H9 (cell line): ENCODE data around the gene XG. TPM values are rescaled to one million over a fixed set of nuclear protein-coding genes. Genes with fewer than 3 reads are reported as not detected.

Source experiments
- DNase-seq: peaks from one replicate; pipeline ENCODE4 v3.0.0-alpha.2; 2017
- H2AFZ ChIP-seq: one replicate; pipeline ENCODE4 v1.6.1; 2013; ENCODE audit warnings: mild to moderate bottlenecking, low read length, control low read depth, moderate library complexity
- H2AK5ac ChIP-seq: 2 replicates; pipeline ENCODE4 v1.6.1; 2013; ENCODE audit warnings: low read length, control low read depth, mixed read lengths; ENCODE audit not compliant: insufficient read length
- H2BK120ac ChIP-seq: one replicate; pipeline ENCODE4 v1.6.1; 2013; ENCODE audit warnings: low read depth, mild to moderate bottlenecking, low read length, control low read depth, inconsistent platforms; ENCODE audit not compliant: poor library complexity, severe bottlenecking
- H2BK12ac ChIP-seq: 2 replicates; pipeline ENCODE4 v1.6.1; 2013; ENCODE audit warnings: low read length, control low read depth, mixed read lengths, low read depth; ENCODE audit not compliant: insufficient read length
- H2BK15ac ChIP-seq: 2 replicates; pipeline ENCODE4 v1.6.1; 2013; ENCODE audit warnings: low read depth, low read length, control low read depth
- H2BK20ac ChIP-seq: one replicate; pipeline ENCODE4 v1.6.1; 2013; ENCODE audit warnings: low read depth, mild to moderate bottlenecking, low read length, control low read depth, inconsistent platforms; ENCODE audit not compliant: poor library complexity, severe bottlenecking
- H2BK5ac ChIP-seq: 2 replicates; pipeline ENCODE4 v1.6.1; 2013; ENCODE audit warnings: low read length, control low read depth, mixed read lengths; ENCODE audit not compliant: insufficient read length
- H3K14ac ChIP-seq: 2 replicates; pipeline ENCODE4 v1.6.1; 2013; ENCODE audit warnings: low read length, control low read depth; ENCODE audit not compliant: insufficient read depth
- H3K18ac ChIP-seq: 2 replicates; pipeline ENCODE4 v1.6.1; 2013; ENCODE audit warnings: low read depth, mild to moderate bottlenecking, mixed read lengths, low read length, control low read depth; ENCODE audit not compliant: insufficient read length
- H3K23ac ChIP-seq: 2 replicates; pipeline ENCODE4 v1.6.1; 2013; ENCODE audit warnings: low read length, control low read depth, mixed read lengths, low read depth; ENCODE audit not compliant: insufficient read length
- H3K23me2 ChIP-seq: 2 replicates; pipeline ENCODE4 v1.6.1; 2013; ENCODE audit warnings: low read depth, mild to moderate bottlenecking, mixed read lengths, low read length, control low read depth; ENCODE audit not compliant: insufficient read length, poor library complexity, severe bottlenecking
- H3K27ac ChIP-seq: 2 replicates; pipeline ENCODE4 v1.5.1; 2013; ENCODE audit warnings: low read length, control low read depth, mixed read lengths, low read depth; ENCODE audit not compliant: insufficient read length
- H3K27me3 ChIP-seq: 2 replicates; pipeline ENCODE4 v1.6.1; 2013; ENCODE audit warnings: low read length, control low read depth, inconsistent platforms; ENCODE audit not compliant: insufficient read depth
- H3K4ac ChIP-seq: 2 replicates; pipeline ENCODE4 v1.6.1; 2013; ENCODE audit warnings: low read depth, mild to moderate bottlenecking, control low read depth, inconsistent platforms, low read length, moderate library complexity
- H3K4me1 ChIP-seq: 2 replicates; pipeline ENCODE4 v1.6.1; 2013; ENCODE audit warnings: low read length, control low read depth, inconsistent platforms; ENCODE audit not compliant: insufficient read depth
- H3K4me2 ChIP-seq: 2 replicates; pipeline ENCODE4 v1.6.1; 2013; ENCODE audit warnings: low read length, control low read depth, mixed read lengths; ENCODE audit not compliant: insufficient read length, insufficient read depth
- H3K56ac ChIP-seq: 2 replicates; pipeline ENCODE4 v1.6.1; 2013; ENCODE audit warnings: low read depth, mild to moderate bottlenecking, mixed read lengths, low read length, control low read depth; ENCODE audit not compliant: insufficient read length
- H3K79me1 ChIP-seq: 2 replicates; pipeline ENCODE4 v1.6.1; 2013; ENCODE audit warnings: low read depth, mild to moderate bottlenecking, moderate library complexity, low read length, control low read depth, inconsistent platforms; ENCODE audit not compliant: insufficient read depth, poor library complexity, severe bottlenecking
- H3K79me2 ChIP-seq: 2 replicates; pipeline ENCODE4 v1.6.1; 2013; ENCODE audit warnings: low read length, control low read depth, inconsistent platforms; ENCODE audit not compliant: insufficient read depth
- H3K9ac ChIP-seq: 2 replicates; pipeline ENCODE4 v1.6.1; 2013; ENCODE audit warnings: low read length, control low read depth, mixed read lengths; ENCODE audit not compliant: insufficient read length; ENCODE audit errors: extremely low read depth
- H3K9me3 ChIP-seq: one replicate; pipeline ENCODE4 v1.6.1; 2013; ENCODE audit warnings: low read depth, low read length, inconsistent platforms; ENCODE audit not compliant: control insufficient read depth
- H3T11ph ChIP-seq: one replicate; pipeline ENCODE4 v1.6.1; 2013; ENCODE audit warnings: mild to moderate bottlenecking, low read length, control low read depth, inconsistent platforms
- H4K20me1 ChIP-seq: one replicate; pipeline ENCODE4 v1.6.1; 2013; ENCODE audit not compliant: control insufficient read depth, insufficient read length, insufficient read depth
- H4K5ac ChIP-seq: 2 replicates; pipeline ENCODE4 v1.6.1; 2013; ENCODE audit warnings: low read depth, mild to moderate bottlenecking, mixed read lengths, low read length, control low read depth; ENCODE audit not compliant: insufficient read length
- H4K8ac ChIP-seq: replicated peaks from 2 replicates; pipeline ENCODE4 v1.6.1; 2013; ENCODE audit warnings: low read length, control low read depth, mixed read lengths, low read depth; ENCODE audit not compliant: insufficient read length
- H4K91ac ChIP-seq: 2 replicates; pipeline ENCODE4 v1.6.1; 2013; ENCODE audit warnings: low read depth, mild to moderate bottlenecking, moderate library complexity, mixed read lengths, low read length, control low read depth; ENCODE audit not compliant: insufficient read length
- H3K27ac Mint-ChIP-seq, 3 experiments: 2 replicates in 2 of 3; 3 replicates in 1 of 3; pipeline ENCODE4 v1.8.0; 2020 to 2021; ENCODE audit warnings: mixed read lengths in 3 of 3, mild to moderate bottlenecking in 1 of 3, moderate library complexity in 1 of 3
- H3K27me3 Mint-ChIP-seq: 2 replicates; pipeline ENCODE4 v1.8.0; 2021; ENCODE audit warnings: low read depth, mild to moderate bottlenecking, moderate library complexity, mixed read lengths
- H3K36me3 Mint-ChIP-seq, 3 experiments: 2 replicates in 2 of 3; 3 replicates in 1 of 3; pipeline ENCODE4 v1.8.0; 2020 to 2021; ENCODE audit warnings: low read depth in 3 of 3, mixed read lengths in 3 of 3; ENCODE audit not compliant: insufficient read depth in 1 of 3
- H3K4me1 Mint-ChIP-seq, 2 experiments: 2 replicates each; pipeline ENCODE4 v1.8.0; 2020; ENCODE audit warnings: mixed read lengths in 2 of 2
- H3K4me3 Mint-ChIP-seq, 2 experiments: 2 replicates in 1 of 2; 3 replicates in 1 of 2; pipeline ENCODE4 v1.8.0; 2020 to 2021; ENCODE audit warnings: mild to moderate bottlenecking in 2 of 2, mixed read lengths in 2 of 2, moderate library complexity in 1 of 2
- H3K9me3 Mint-ChIP-seq, 2 experiments: 2 replicates in 1 of 2; 3 replicates in 1 of 2; pipeline ENCODE4 v1.8.0; 2020; ENCODE audit warnings: mild to moderate bottlenecking in 2 of 2, mixed read lengths in 2 of 2, moderate library complexity in 1 of 2
- WGBS: extraction: QIAGEN DNeasy Blood & Tissue Kit; methylation state at CpG from one replicate; pipeline ENCODE4 v1.1.7; 2013; ENCODE audit warnings: missing lambda C conversion rate, low lambda C conversion rate, mixed read lengths; ENCODE audit not compliant: insufficient read length; ENCODE audit errors: extremely low coverage; 5-methylcytosine and 5-hydroxymethylcytosine counted together
- total RNA-seq: library from RNA; stranded (reverse); gene quantifications from 2 replicates; pipeline ENCODE4 v1.2.1, GENCODE V29; 2021
- TF ChIP-seq, protein P1 (sequence below): fragments of 200-600 bp; sonication (generic); conservative IDR thresholded peaks from 3 replicates; pipeline ENCODE4 v1.8.0; 2021; ENCODE audit warnings: antibody characterized with exemption, mild to moderate bottlenecking

The XG gene
- total RNA-seq, 1 experiment from 2014 or later = 1.1 TPM

DNA sequence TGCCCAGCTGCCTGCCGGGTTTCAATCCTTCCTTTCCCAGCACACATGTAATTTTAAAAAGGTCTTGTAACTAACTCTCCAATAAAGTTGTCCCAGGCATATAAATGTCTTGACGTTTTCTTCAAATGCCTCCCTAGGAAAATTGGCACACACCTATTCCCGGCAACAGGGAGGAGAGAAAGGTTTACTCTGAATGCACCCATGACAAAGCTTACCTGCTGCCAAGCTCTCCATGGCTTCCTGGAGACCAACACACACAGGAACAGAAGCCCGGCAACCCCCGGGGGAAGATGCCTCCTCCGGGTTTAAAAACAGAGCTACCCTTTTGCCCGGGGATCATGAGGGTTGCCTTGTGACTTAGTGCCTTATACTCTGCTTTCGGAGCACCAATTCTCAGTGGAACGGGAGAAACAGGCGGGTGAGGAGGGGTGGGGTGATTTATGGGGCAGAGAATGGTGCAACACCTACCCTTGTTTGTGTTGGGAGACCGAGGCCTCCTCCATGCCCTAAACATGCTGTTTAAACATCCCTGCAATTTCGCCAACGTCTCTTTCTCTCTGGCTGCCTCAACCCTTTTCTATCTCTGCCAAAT is 72.1 kb downstream of the XG start:
- Histone ChIP-seq H3K27me3 (no peaks in the 10 kb centered on the region; the same call in 1 of the 2 replicates), H3K4me1 (peaks cover 5% of the 10 kb centered on the region), H3K4me2 (no peak overlapping the region), H3K9ac (no peak overlapping the region), H4K20me1 (no peaks in the 10 kb centered on the region), H2BK120ac (no peak overlapping the region), H2BK20ac (no peak overlapping the region), H3K9me3 (no peaks in the 10 kb centered on the region), H4K91ac (no peak overlapping the region), H3K27ac (no peak overlapping the region), H4K5ac (peak overlapping the region; percentile 36), H4K8ac (no peak overlapping the region), H2AK5ac (no peak overlapping the region), H3K4ac (no peak overlapping the region), H3K18ac (peak overlapping the region; percentile 15), H3K79me2 (no peaks in the 10 kb centered on the region), H2AFZ (no peak overlapping the region), H3T11ph (no peak overlapping the region), H3K79me1 (no peaks in the 10 kb centered on the region), H2BK12ac (no peak overlapping the region), H3K14ac (no peak overlapping the region; the same call in 1 of the 2 replicates), H3K23ac (no peak overlapping the region), H3K56ac (no peak overlapping the region), H2BK5ac (no peak overlapping the region), H3K23me2 (peaks cover 4% of the 10 kb centered on the region), H2BK15ac (no peak overlapping the region)
- Mint-ChIP-seq H3K27ac (peak overlapping the region; percentile 10 to 79 (median 22); a peak in 5 of 7 replicates), H3K27me3 (no peaks in the 10 kb centered on the region), H3K4me1 (peaks cover 7 to 8% of the 10 kb centered on the region in 2 experiments; a peak in 3 of 4 replicates), H3K36me3 (no peaks in the 10 kb centered on the region; a peak in 1 of 7 replicates), H3K9me3 (no peaks in the 10 kb centered on the region), H3K4me3 (no peak overlapping the region; a peak in 1 of 5 replicates)
- no CpG with 5 or more reads among the region's 13 CpGs for WGBS
- DNase-seq = no peak
- TF ChIP-seq, protein P1, sequence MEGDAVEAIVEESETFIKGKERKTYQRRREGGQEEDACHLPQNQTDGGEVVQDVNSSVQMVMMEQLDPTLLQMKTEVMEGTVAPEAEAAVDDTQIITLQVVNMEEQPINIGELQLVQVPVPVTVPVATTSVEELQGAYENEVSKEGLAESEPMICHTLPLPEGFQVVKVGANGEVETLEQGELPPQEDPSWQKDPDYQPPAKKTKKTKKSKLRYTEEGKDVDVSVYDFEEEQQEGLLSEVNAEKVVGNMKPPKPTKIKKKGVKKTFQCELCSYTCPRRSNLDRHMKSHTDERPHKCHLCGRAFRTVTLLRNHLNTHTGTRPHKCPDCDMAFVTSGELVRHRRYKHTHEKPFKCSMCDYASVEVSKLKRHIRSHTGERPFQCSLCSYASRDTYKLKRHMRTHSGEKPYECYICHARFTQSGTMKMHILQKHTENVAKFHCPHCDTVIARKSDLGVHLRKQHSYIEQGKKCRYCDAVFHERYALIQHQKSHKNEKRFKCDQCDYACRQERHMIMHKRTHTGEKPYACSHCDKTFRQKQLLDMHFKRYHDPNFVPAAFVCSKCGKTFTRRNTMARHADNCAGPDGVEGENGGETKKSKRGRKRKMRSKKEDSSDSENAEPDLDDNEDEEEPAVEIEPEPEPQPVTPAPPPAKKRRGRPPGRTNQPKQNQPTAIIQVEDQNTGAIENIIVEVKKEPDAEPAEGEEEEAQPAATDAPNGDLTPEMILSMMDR = no peak
